Measurements from ENCODE around the gene DPM3. TPM values are rescaled to one million over a fixed set of nuclear protein-coding genes. Genes with fewer than 3 reads are reported as not detected.

Gene DPM3
- total and polyA plus RNA-seq, 4 experiments from 2014 or later = 51.6 to 119 (median 77.2) TPM

- no peaks in the 10 kb centered on the region for H3K9me3 ChIP-seq (ENCODE audit: control insufficient read depth in 1 of 2, low read length in 2 of 2)
- no peaks in the 10 kb centered on the region for H3K36me3 ChIP-seq (ENCODE audit: insufficient read depth, low read length)
- ChIA-PET CTCF (ENCODE audit: partially characterized antibody) (interaction anchor here (1.0 kb wide), 1 partner anchor 42 kb away, joined by 3 read pairs; no protein-coding TSS in a partner anchor), POLR2A (ENCODE audit: partially characterized antibody) (no interaction called here)
- Mint-ChIP-seq H3K4me1 (peaks cover 18 to 45% (median 27%) of the 10 kb centered on the region in 4 donors), H3K9me3 (peaks cover 0 to 2% (median 0%) of the 10 kb centered on the region in 8 donors), H3K27ac (peak within 1 kb of the TSS; percentile 15 to 78 (median 71)), H3K4me3 (peak within 1 kb of the TSS; percentile 80 to 94 (median 89)), H3K27me3 (peaks cover 9 to 15% of the 10 kb centered on the region in 2 donors), H3K36me3 (no peaks in the 10 kb centered on the region)
- intact Hi-C loops (cut with micrococcal nuclease) = loop anchor here (2.0 to 5.0 kb wide), 2 partner anchors 13 to 35 kb away; partner anchors contain the start of gene DPM3
- peaks cover 12% of the 10 kb centered on the region for H3K27me3 ChIP-seq (ENCODE audit: insufficient read depth, low read length)
- no peak within 1 kb of the TSS for H3K27ac ChIP-seq (ENCODE audit: low read depth, low read length)
- peak within 1 kb of the TSS; percentile 52 to 58 for H3K4me3 ChIP-seq (ENCODE audit: low read length in 2 of 2)
- DNase-seq = peak in 4 of 5 donors; percentile 31 to 47 (median 38)
- H3K4me1 ChIP-seq (ENCODE audit: insufficient read depth, low read length) = peaks cover 32% of the 10 kb centered on the region
Measured at GRCh38 chr1:155127105-155127966, 13.0 kb downstream of the DPM3 start, which contains the start of gene EFNA1. Gene EFNA1 (plus strand): TSS chr1:155127876. CDS start chr1:155127978, 102 bp downstream.

GRCh38 chr1:155126556-155127104 lies 13.7 kb downstream of the DPM3 start:
- ChIA-PET CTCF (ENCODE audit: partially characterized antibody) (no interaction called here), POLR2A (ENCODE audit: partially characterized antibody) (no interaction called here)
- H3K27me3 ChIP-seq (ENCODE audit: insufficient read depth, low read length) = peaks cover 12% of the 10 kb centered on the region
- H3K4me1 Mint-ChIP-seq = peaks cover 18 to 42% (median 27%) of the 10 kb centered on the region in 4 donors
- peak overlapping the region; percentile 80 to 94 (median 89) for H3K4me3 Mint-ChIP-seq
- no peak overlapping the region for H3K27ac ChIP-seq (ENCODE audit: low read depth, low read length)
- H3K4me1 ChIP-seq (ENCODE audit: insufficient read depth, low read length) = peaks cover 32% of the 10 kb centered on the region
- intact Hi-C loops (cut with micrococcal nuclease) = loop anchor here (2.0 to 5.0 kb wide), 2 partner anchors 14 to 34 kb away; partner anchors contain the start of gene DPM3
- H3K27ac Mint-ChIP-seq = peak overlapping the region in 4 of 7 donors; percentile 15 to 78 (median 72)
- H3K36me3 Mint-ChIP-seq = no peaks in the 10 kb centered on the region
- peak overlapping the region; percentile 52 to 58 for H3K4me3 ChIP-seq (ENCODE audit: low read length in 2 of 2)
- H3K27me3 Mint-ChIP-seq = peaks cover 9 to 15% of the 10 kb centered on the region in 2 donors
- DNase-seq = peak; percentile 33 to 63 (median 40)
- no peaks in the 10 kb centered on the region for H3K9me3 ChIP-seq (ENCODE audit: control insufficient read depth in 1 of 2, low read length in 2 of 2)
- no peaks in the 10 kb centered on the region for H3K36me3 ChIP-seq (ENCODE audit: insufficient read depth, low read length)
- peaks cover 0 to 2% (median 0%) of the 10 kb centered on the region in 8 donors for H3K9me3 Mint-ChIP-seq

DNA sequence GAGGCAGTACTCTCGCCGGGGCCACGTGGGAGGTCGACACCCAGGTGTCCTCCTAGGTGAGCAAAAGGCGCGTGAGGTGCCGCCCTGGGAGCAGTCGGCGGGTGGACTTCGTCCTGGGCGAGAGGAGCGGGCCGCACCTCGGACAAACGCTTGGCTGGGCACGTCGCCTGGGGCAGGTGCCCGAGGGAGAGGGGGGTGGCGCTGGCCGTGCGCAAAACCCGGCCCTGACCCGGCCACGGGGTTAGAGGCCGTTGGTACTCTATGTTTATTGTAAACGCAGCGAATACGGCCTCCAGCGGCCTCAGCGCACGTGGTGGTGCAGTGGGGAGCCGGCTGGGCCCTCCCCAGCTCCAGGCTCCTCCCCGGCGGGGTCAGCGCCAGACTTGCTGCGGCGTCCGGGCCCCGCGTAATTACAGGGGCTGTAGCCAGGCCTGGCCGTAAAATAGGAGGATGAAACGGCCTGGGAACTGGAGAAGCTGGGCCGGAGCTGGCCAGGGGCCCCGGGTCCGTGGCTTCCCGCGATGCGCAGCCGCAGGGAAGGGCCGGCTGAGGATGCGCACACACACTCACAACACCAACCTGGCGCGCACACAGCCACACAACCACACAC lies 14.3 kb downstream of the DPM3 start:
- Mint-ChIP-seq H3K9me3 (peaks cover 0 to 2% (median 0%) of the 10 kb centered on the region in 8 donors), H3K4me3 (peak overlapping the region in 7 of 8 donors; percentile 39 to 92 (median 60)), H3K27ac (no peak overlapping the region), H3K36me3 (no peaks in the 10 kb centered on the region), H3K27me3 (peaks cover 9 to 15% of the 10 kb centered on the region in 2 donors), H3K4me1 (peaks cover 18 to 36% (median 27%) of the 10 kb centered on the region in 4 donors)
- peaks cover 32% of the 10 kb centered on the region for H3K4me1 ChIP-seq (ENCODE audit: insufficient read depth, low read length)
- ChIA-PET CTCF (ENCODE audit: partially characterized antibody) (interaction anchor here (1.0 kb wide), 1 partner anchor 9 kb away, joined by 3 read pairs; no protein-coding TSS in a partner anchor), POLR2A (ENCODE audit: partially characterized antibody) (interaction anchor here (1.2 kb wide), 1 partner anchor 8 kb away, joined by 3 read pairs; no protein-coding TSS in a partner anchor)
- H3K4me3 ChIP-seq (ENCODE audit: low read length in 2 of 2) = no peak overlapping the region
- no peak overlapping the region for H3K27ac ChIP-seq (ENCODE audit: low read depth, low read length)
- H3K27me3 ChIP-seq (ENCODE audit: insufficient read depth, low read length) = peaks cover 12% of the 10 kb centered on the region
- H3K9me3 ChIP-seq (ENCODE audit: control insufficient read depth in 1 of 2, low read length in 2 of 2) = no peaks in the 10 kb centered on the region
- H3K36me3 ChIP-seq (ENCODE audit: insufficient read depth, low read length) = no peaks in the 10 kb centered on the region
- intact Hi-C loops (cut with micrococcal nuclease) = loop anchor here (2.0 to 5.0 kb wide), 2 partner anchors 15 to 34 kb away; partner anchors contain the start of gene DPM3
- DNase-seq = no peak

GRCh38 chr1:155125511-155125945 lies 14.8 kb downstream of the DPM3 start:
- H3K4me1 ChIP-seq (ENCODE audit: insufficient read depth, low read length) = peaks cover 32% of the 10 kb centered on the region
- intact Hi-C loops (cut with micrococcal nuclease) = loop anchor here (5.0 kb wide), 1 partner anchor 33 kb away; no protein-coding TSS in a partner anchor
- no peaks in the 10 kb centered on the region for H3K9me3 ChIP-seq (ENCODE audit: control insufficient read depth in 1 of 2, low read length in 2 of 2)
- Mint-ChIP-seq H3K4me3 (peak overlapping the region in 4 of 8 donors; percentile 31 to 45 (median 42)), H3K27ac (no peak overlapping the region), H3K9me3 (peaks cover 0 to 2% (median 0%) of the 10 kb centered on the region in 8 donors), H3K4me1 (peaks cover 18 to 33% (median 25%) of the 10 kb centered on the region in 4 donors), H3K27me3 (peaks cover 9 to 15% of the 10 kb centered on the region in 2 donors), H3K36me3 (no peaks in the 10 kb centered on the region)
- no peak overlapping the region for H3K27ac ChIP-seq (ENCODE audit: low read depth, low read length)
- no peak overlapping the region for H3K4me3 ChIP-seq (ENCODE audit: low read length in 2 of 2)
- CTCF ChIA-PET (ENCODE audit: partially characterized antibody) = interaction anchor here (1.0 kb wide), 1 partner anchor 9 kb away, joined by 3 read pairs; no protein-coding TSS in a partner anchor
- H3K27me3 ChIP-seq (ENCODE audit: insufficient read depth, low read length) = peaks cover 12% of the 10 kb centered on the region
- POLR2A ChIA-PET (ENCODE audit: partially characterized antibody) = interaction anchor here (1.2 kb wide), 1 partner anchor 9 kb away, joined by 3 read pairs; no protein-coding TSS in a partner anchor
- no peaks in the 10 kb centered on the region for H3K36me3 ChIP-seq (ENCODE audit: insufficient read depth, low read length)
- DNase-seq = no peak

- Histone ChIP-seq H3K9me3 (ENCODE audit: control insufficient read depth in 1 of 2, low read length in 2 of 2) (no peaks in the 10 kb centered on the region), H3K27me3 (ENCODE audit: insufficient read depth, low read length) (peaks cover 12% of the 10 kb centered on the region), H3K4me3 (ENCODE audit: low read length in 2 of 2) (no peak overlapping the region), H3K36me3 (ENCODE audit: insufficient read depth, low read length) (no peaks in the 10 kb centered on the region), H3K4me1 (ENCODE audit: insufficient read depth, low read length) (peaks cover 32% of the 10 kb centered on the region), H3K27ac (ENCODE audit: low read depth, low read length) (no peak overlapping the region)
- no peaks in the 10 kb centered on the region for H3K36me3 Mint-ChIP-seq
- no peak overlapping the region for H3K27ac Mint-ChIP-seq
- H3K27me3 Mint-ChIP-seq = peaks cover 11 to 15% of the 10 kb centered on the region in 2 donors
- peaks cover 0 to 2% (median 0%) of the 10 kb centered on the region in 8 donors for H3K9me3 Mint-ChIP-seq
- H3K4me1 Mint-ChIP-seq = peaks cover 18 to 31% (median 23%) of the 10 kb centered on the region in 4 donors
- no peak for DNase-seq
- POLR2A ChIA-PET (ENCODE audit: partially characterized antibody) = interaction anchor here (1.2 kb wide), 1 partner anchor 10 kb away, joined by 3 read pairs; no protein-coding TSS in a partner anchor
- intact Hi-C loops (cut with micrococcal nuclease) = loop anchor here (5.0 kb wide), 1 partner anchor 32 kb away; no protein-coding TSS in a partner anchor
- peak overlapping the region in 2 of 8 donors; percentile 7 to 61 for H3K4me3 Mint-ChIP-seq
- CTCF ChIA-PET (ENCODE audit: partially characterized antibody) = interaction anchor here (1.0 kb wide), 1 partner anchor 10 kb away, joined by 3 read pairs; no protein-coding TSS in a partner anchor
Measured at GRCh38 chr1:155124503-155125463, 15.5 kb downstream of the DPM3 start.

- Mint-ChIP-seq H3K4me3 (no peak overlapping the region), H3K27ac (no peak overlapping the region), H3K9me3 (peaks cover 0 to 2% (median 0%) of the 10 kb centered on the region in 8 donors), H3K27me3 (peaks cover 10 to 13% of the 10 kb centered on the region in 2 donors), H3K4me1 (peaks cover 12 to 21% (median 16%) of the 10 kb centered on the region in 4 donors), H3K36me3 (no peaks in the 10 kb centered on the region)
- Histone ChIP-seq H3K27ac (ENCODE audit: low read depth, low read length) (no peak overlapping the region), H3K9me3 (ENCODE audit: control insufficient read depth in 1 of 2, low read length in 2 of 2) (no peaks in the 10 kb centered on the region), H3K4me3 (ENCODE audit: low read length in 2 of 2) (no peak overlapping the region), H3K27me3 (ENCODE audit: insufficient read depth, low read length) (peaks cover 4% of the 10 kb centered on the region), H3K36me3 (ENCODE audit: insufficient read depth, low read length) (no peaks in the 10 kb centered on the region), H3K4me1 (ENCODE audit: insufficient read depth, low read length) (peaks cover 23% of the 10 kb centered on the region)
- ChIA-PET POLR2A (ENCODE audit: partially characterized antibody) (interaction anchor here (1.2 kb wide), 1 partner anchor 11 kb away, joined by 4 read pairs; the partner anchor contains the start of gene SLC50A1), CTCF (ENCODE audit: partially characterized antibody) (interaction anchor here (1.1 kb wide), 1 partner anchor 32 kb away, joined by 5 read pairs; no protein-coding TSS in a partner anchor)
- intact Hi-C loops (cut with micrococcal nuclease) = no loop called here
- DNase-seq = no peak
Measured at GRCh38 chr1:155123801-155124200, 16.5 kb downstream of the DPM3 start.
